Immature natural killer cell (primary cell): ENCODE measurements around the gene GPR108. TPM values are rescaled to one million over a fixed set of nuclear protein-coding genes. Genes with fewer than 3 reads are reported as not detected.
"Not testable (repeated sequence)": the region's sequence is repeated elsewhere in the genome, so short reads cannot be mapped to it uniquely, and the experiment has no call there.

Source experiments
- DNase-seq, 3 donors: peaks; one replicate each; pipeline ENCODE4 v3.0.0; 2022; ENCODE audit warnings: mixed read lengths in 1 of 3
- H3K27ac Mint-ChIP-seq, 6 donors: one replicate each; pipeline ENCODE4 v1.8.0; 2020; ENCODE audit warnings: mixed read lengths in 6 of 6, mild to moderate bottlenecking in 5 of 6, inconsistent platforms in 4 of 6, moderate library complexity in 3 of 6
- H3K27me3 Mint-ChIP-seq, 3 donors: one replicate each; pipeline ENCODE4 v1.8.0; 2020 to 2021; ENCODE audit warnings: low read depth in 3 of 3, mild to moderate bottlenecking in 3 of 3, mixed read lengths in 3 of 3, moderate library complexity in 3 of 3, inconsistent platforms in 1 of 3
- H3K36me3 Mint-ChIP-seq, 3 donors: one replicate each; pipeline ENCODE4 v1.8.0; 2020; ENCODE audit warnings: mixed read lengths in 3 of 3, inconsistent platforms in 2 of 3, mild to moderate bottlenecking in 2 of 3
- H3K4me1 Mint-ChIP-seq, 2 donors: one replicate each; pipeline ENCODE4 v1.8.0; 2020; ENCODE audit warnings: inconsistent platforms in 2 of 2, mild to moderate bottlenecking in 2 of 2, mixed read lengths in 2 of 2, moderate library complexity in 1 of 2
- H3K4me3 Mint-ChIP-seq, 5 donors: one replicate each; pipeline ENCODE4 v1.8.0; 2020; ENCODE audit warnings: mild to moderate bottlenecking in 5 of 5, mixed read lengths in 5 of 5, inconsistent platforms in 3 of 5, moderate library complexity in 3 of 5
- H3K9me3 Mint-ChIP-seq, 6 donors: one replicate each; pipeline ENCODE4 v1.8.0; 2020; ENCODE audit warnings: mild to moderate bottlenecking in 6 of 6, mixed read lengths in 6 of 6, inconsistent platforms in 4 of 6, moderate library complexity in 3 of 6
- polyA plus RNA-seq, 3 donors: library from polyadenylated mRNA; unstranded; fragments of 300-500 nt; fragmentation: Illumina TruSeq; gene quantifications; one replicate each; pipeline ENCODE4 v1.2.3, GENCODE V29; 2021

Gene GPR108
- polyA plus RNA-seq, 3 donors from 2014 or later = 127 to 178 (median 160) TPM

- Mint-ChIP-seq H3K4me3 (peak overlapping the region; percentile 88 to 98 (median 92)), H3K27ac (peak overlapping the region; percentile 90 to 99 (median 98)), H3K9me3 (no peaks in the 10 kb centered on the region), H3K4me1 (peaks cover 37 to 47% of the 10 kb centered on the region in 2 donors), H3K27me3 (peaks cover 3 to 25% (median 9%) of the 10 kb centered on the region in 3 donors), H3K36me3 (no peaks in the 10 kb centered on the region)
- DNase-seq = no peak
These were observed 30.9 kb upstream of the GPR108 start for GRCh38 chr19:6768236-6768785.

- Mint-ChIP-seq H3K27ac (peak within 1 kb of the TSS; percentile 90 to 99 (median 98)), H3K9me3 (no peaks in the 10 kb centered on the region), H3K4me1 (peaks cover 36 to 46% of the 10 kb centered on the region in 2 donors), H3K4me3 (peak within 1 kb of the TSS; percentile 88 to 98 (median 92)), H3K36me3 (no peaks in the 10 kb centered on the region), H3K27me3 (peaks cover 3 to 24% (median 9%) of the 10 kb centered on the region in 3 donors)
- peak; percentile 87 to 88 (median 88) for DNase-seq
These were observed 30.2 kb upstream of the GPR108 start, which contains the start of gene SH2D3A for GRCh38 chr19:6767357-6768235. TSS of gene SH2D3A (minus strand) at chr19:6767435. CDS start at chr19:6763748, 3,687 bp downstream.

GRCh38 chr19:6767081-6767356 lies 29.6 kb upstream of the GPR108 start:
- Mint-ChIP-seq H3K4me1 (peaks cover 33 to 41% of the 10 kb centered on the region in 2 donors), H3K27ac (peak overlapping the region; percentile 90 to 99 (median 98)), H3K4me3 (peak overlapping the region; percentile 88 to 98 (median 92)), H3K9me3 (no peaks in the 10 kb centered on the region), H3K36me3 (no peaks in the 10 kb centered on the region), H3K27me3 (peaks cover 3 to 18% (median 4%) of the 10 kb centered on the region in 3 donors)
- peak in 1 of 3 donors; percentile 45 for DNase-seq

GRCh38 chr19:6766357-6767080 lies 29.1 kb upstream of the GPR108 start:
- peak overlapping the region; percentile 90 to 99 (median 98) for H3K27ac Mint-ChIP-seq
- no peak for DNase-seq
- peaks cover 28 to 36% of the 10 kb centered on the region in 2 donors for H3K4me1 Mint-ChIP-seq
- H3K27me3 Mint-ChIP-seq = peaks cover 3 to 14% (median 4%) of the 10 kb centered on the region in 3 donors
- peak overlapping the region; percentile 88 to 98 (median 92) for H3K4me3 Mint-ChIP-seq
- no peaks in the 10 kb centered on the region for H3K36me3 Mint-ChIP-seq
- no peaks in the 10 kb centered on the region for H3K9me3 Mint-ChIP-seq

GRCh38 chr19:6765738-6766356 lies 28.5 kb upstream of the GPR108 start:
- peak overlapping the region; percentile 90 to 99 (median 98) for H3K27ac Mint-ChIP-seq
- no peaks in the 10 kb centered on the region for H3K9me3 Mint-ChIP-seq
- H3K4me1 Mint-ChIP-seq = peaks cover 28 to 34% of the 10 kb centered on the region in 2 donors
- H3K4me3 Mint-ChIP-seq = peak overlapping the region; percentile 88 to 98 (median 92)
- no peaks in the 10 kb centered on the region for H3K36me3 Mint-ChIP-seq
- H3K27me3 Mint-ChIP-seq = peaks cover 3 to 13% (median 4%) of the 10 kb centered on the region in 3 donors
- DNase-seq = no peak

- not testable (repeated sequence) for DNase-seq, H3K9me3 Mint-ChIP-seq, H3K27me3 Mint-ChIP-seq, H3K4me3 Mint-ChIP-seq, H3K27ac Mint-ChIP-seq
- H3K4me1 Mint-ChIP-seq = peaks cover 11 to 16% of the 10 kb centered on the region in 2 donors
- H3K36me3 Mint-ChIP-seq = peaks cover 0 to 10% (median 5%) of the 10 kb centered on the region in 3 donors
These were observed 24.9 kb upstream of the GPR108 start for GRCh38 chr19:6762253-6762797.

- H3K27ac Mint-ChIP-seq = no peak overlapping the region
- H3K9me3 Mint-ChIP-seq = no peaks in the 10 kb centered on the region
- peaks cover 1 to 4% of the 10 kb centered on the region in 2 donors for H3K4me1 Mint-ChIP-seq
- no peak for DNase-seq
- peaks cover 0 to 10% (median 5%) of the 10 kb centered on the region in 3 donors for H3K36me3 Mint-ChIP-seq
- H3K27me3 Mint-ChIP-seq = peaks cover 0 to 1% (median 0%) of the 10 kb centered on the region in 3 donors
- no peak overlapping the region for H3K4me3 Mint-ChIP-seq
These were observed 23.8 kb upstream of the GPR108 start for GRCh38 chr19:6761053-6761676.

- Mint-ChIP-seq H3K4me3 (no peak overlapping the region), H3K27ac (no peak overlapping the region), H3K4me1 (no peaks in the 10 kb centered on the region), H3K27me3 (peaks cover 0 to 1% (median 0%) of the 10 kb centered on the region in 3 donors), H3K36me3 (peaks cover 0 to 10% (median 5%) of the 10 kb centered on the region in 3 donors), H3K9me3 (no peaks in the 10 kb centered on the region)
- DNase-seq = no peak
These were observed 23.2 kb upstream of the GPR108 start for GRCh38 chr19:6760606-6761005.

- Mint-ChIP-seq H3K4me1 (peaks cover 11 to 13% of the 10 kb centered on the region in 2 donors), H3K27me3 (peaks cover 0 to 1% (median 1%) of the 10 kb centered on the region in 3 donors), H3K27ac (no peak overlapping the region), H3K9me3 (no peaks in the 10 kb centered on the region), H3K4me3 (peak overlapping the region in 2 of 5 donors; percentile 15 to 21), H3K36me3 (peaks cover 0 to 10% (median 5%) of the 10 kb centered on the region in 3 donors)
- no peak for DNase-seq
These were observed 17.5 kb upstream of the GPR108 start for GRCh38 chr19:6754653-6755463.

GRCh38 chr19:6754136-6754535 lies 16.8 kb upstream of the GPR108 start:
- Mint-ChIP-seq H3K4me1 (peaks cover 11 to 13% of the 10 kb centered on the region in 2 donors), H3K9me3 (no peaks in the 10 kb centered on the region), H3K36me3 (peaks cover 5 to 7% (median 5%) of the 10 kb centered on the region in 3 donors), H3K27me3 (peaks cover 0 to 1% (median 1%) of the 10 kb centered on the region in 3 donors), H3K27ac (no peak overlapping the region), H3K4me3 (no peak overlapping the region)
- DNase-seq = no peak

- peak; percentile 77 to 82 (median 81) for DNase-seq
- H3K9me3 Mint-ChIP-seq = no peaks in the 10 kb centered on the region
- peak overlapping the region; percentile 34 to 87 (median 80) for H3K27ac Mint-ChIP-seq
- peaks cover under 1 to 8% (median under 1%) of the 10 kb centered on the region in 3 donors for H3K36me3 Mint-ChIP-seq
- H3K4me3 Mint-ChIP-seq = peak overlapping the region; percentile 79 to 87 (median 83)
- H3K27me3 Mint-ChIP-seq = peaks cover 0 to 1% (median 1%) of the 10 kb centered on the region in 3 donors
- peaks cover 11 to 13% of the 10 kb centered on the region in 2 donors for H3K4me1 Mint-ChIP-seq
These were observed 16.0 kb upstream of the GPR108 start for GRCh38 chr19:6753178-6754031.
